Fibroblast of villous mesenchyme (primary cell): ENCODE results near the gene GNAT1. TPM values are rescaled to one million over a fixed set of nuclear protein-coding genes. Genes with fewer than 3 reads are reported as not detected.

Source experiments
- DNase-seq: peaks from one replicate; pipeline ENCODE4 v3.0.0-alpha.2; 2010; ENCODE audit warnings: low read depth
- H3K4me3 ChIP-seq: 2 replicates; pipeline ENCODE4 v1.5.1; 2011; ENCODE audit warnings: low read depth, mild to moderate bottlenecking, low read length
- total RNA-seq: library from RNA; depleted of rRNA; stranded (reverse); fragments of >200 nt; gene quantifications from 2 replicates; pipeline ENCODE4 v1.2.3, GENCODE V29; 2012
- TF ChIP-seq, protein P1 (sequence below): IDR thresholded peaks from 2 replicates; pipeline ENCODE4 v1.5.1; 2012; ENCODE audit warnings: low read depth, mild to moderate bottlenecking, low read length; ENCODE audit not compliant: insufficient read depth

Gene GNAT1
- total RNA-seq, 1 donor: not detected

DNA sequence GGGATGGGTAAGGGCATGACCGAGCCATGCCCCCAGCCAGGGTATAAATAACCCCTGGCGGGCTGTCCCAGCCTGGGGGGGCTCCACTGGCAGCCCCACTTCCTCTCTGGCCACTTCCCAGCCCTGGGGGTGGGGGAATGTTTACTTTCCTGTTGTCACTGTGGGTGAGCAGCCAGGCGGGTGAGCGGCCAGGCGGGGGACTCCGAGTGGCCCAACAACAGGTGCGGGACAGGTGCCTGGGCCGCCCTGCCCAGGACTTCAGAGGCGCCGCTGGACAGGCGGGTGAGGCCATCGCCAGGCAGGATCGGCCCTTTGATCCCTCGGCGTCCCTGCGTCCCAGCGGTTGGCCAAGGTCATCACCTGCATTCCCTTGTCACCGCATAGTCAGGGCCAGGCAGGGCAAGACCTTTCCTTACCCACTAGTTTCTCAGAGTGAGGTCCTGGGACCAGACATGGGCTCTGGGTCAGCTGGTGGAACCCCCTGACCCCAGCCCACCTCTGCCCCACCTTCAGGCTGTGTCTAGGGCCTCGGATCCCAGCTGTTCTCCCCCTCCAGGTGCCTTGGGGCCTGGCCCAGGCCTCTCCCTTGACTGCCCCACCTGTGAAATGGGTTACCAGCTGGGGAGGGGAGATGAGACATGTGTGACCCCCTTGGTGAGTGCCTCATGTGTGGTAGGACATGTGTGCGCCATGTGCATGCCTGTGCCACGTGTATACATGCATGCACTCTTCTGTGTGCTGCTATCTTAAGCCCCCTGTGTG, 19.7 kb upstream of the GNAT1 start:
- no peak for DNase-seq
- TF ChIP-seq, protein P1, sequence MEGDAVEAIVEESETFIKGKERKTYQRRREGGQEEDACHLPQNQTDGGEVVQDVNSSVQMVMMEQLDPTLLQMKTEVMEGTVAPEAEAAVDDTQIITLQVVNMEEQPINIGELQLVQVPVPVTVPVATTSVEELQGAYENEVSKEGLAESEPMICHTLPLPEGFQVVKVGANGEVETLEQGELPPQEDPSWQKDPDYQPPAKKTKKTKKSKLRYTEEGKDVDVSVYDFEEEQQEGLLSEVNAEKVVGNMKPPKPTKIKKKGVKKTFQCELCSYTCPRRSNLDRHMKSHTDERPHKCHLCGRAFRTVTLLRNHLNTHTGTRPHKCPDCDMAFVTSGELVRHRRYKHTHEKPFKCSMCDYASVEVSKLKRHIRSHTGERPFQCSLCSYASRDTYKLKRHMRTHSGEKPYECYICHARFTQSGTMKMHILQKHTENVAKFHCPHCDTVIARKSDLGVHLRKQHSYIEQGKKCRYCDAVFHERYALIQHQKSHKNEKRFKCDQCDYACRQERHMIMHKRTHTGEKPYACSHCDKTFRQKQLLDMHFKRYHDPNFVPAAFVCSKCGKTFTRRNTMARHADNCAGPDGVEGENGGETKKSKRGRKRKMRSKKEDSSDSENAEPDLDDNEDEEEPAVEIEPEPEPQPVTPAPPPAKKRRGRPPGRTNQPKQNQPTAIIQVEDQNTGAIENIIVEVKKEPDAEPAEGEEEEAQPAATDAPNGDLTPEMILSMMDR: no peak
- H3K4me3 ChIP-seq: no peak overlapping the region

DNA sequence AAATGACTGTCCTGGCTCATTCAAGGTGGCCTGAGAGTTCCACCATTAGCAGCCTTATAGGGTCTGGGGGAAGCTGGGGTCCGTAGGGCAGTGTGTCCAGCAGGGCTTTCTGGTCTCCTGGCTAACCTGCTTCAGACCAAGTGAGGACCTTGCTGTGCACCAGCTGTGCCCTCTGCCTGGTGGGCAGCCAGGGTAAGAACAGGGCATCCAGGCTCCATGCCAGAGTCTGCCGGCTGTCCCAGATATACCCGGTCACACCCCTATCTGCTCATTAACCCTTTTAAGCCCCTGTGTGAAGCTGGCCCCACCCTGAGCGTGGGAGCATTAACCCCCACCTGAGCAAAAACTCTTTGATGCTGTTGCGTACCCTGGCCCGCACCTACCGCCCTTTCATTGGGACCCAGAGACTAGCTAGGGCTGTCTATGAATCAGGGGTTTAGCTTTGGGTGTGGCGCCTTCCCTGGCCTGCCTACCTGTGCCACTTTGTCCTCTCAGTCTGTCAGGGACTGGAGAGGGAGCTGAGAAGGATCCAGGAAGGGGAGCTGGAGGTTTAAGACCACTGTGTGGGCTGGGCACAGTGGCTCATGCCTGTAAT, 18.7 kb upstream of the GNAT1 start:
- TF ChIP-seq, protein P1: no peak
- DNase-seq: no peak
- no peak overlapping the region for H3K4me3 ChIP-seq

GRCh38 chr3:50173685-50174516, 17.5 kb upstream of the GNAT1 start:
- DNase-seq: no peak
- no peak overlapping the region for H3K4me3 ChIP-seq
- TF ChIP-seq, protein P1: no peak

DNA sequence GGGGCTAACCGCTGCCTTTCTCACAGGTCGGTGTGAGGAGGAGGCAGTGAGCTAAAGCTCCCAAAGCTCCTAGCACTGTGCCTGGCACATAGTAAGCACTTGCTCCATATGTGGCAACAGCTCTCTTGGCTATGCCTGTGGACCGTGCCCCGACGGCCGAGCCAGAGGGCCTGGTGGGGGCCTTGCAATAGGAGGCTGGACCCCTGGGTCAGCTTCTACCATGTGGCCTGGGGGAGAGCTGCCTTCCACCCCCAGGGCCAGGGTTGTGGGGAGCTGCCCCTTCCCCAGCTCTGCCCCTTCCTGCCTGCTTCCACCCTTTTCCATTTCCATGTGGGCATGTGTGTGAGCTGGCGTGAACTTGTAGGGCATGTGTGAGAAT, 16.9 kb upstream of the GNAT1 start:
- TF ChIP-seq, protein P1: no peak
- H3K4me3 ChIP-seq: no peak overlapping the region
- DNase-seq: no peak

- DNase-seq: no peak
- TF ChIP-seq, protein P1: no peak
- H3K4me3 ChIP-seq: no peak overlapping the region
These were observed 16.4 kb upstream of the GNAT1 start for GRCh38 chr3:50174947-50175524.

- H3K4me3 ChIP-seq: no peak overlapping the region
- no peak for DNase-seq
- TF ChIP-seq, protein P1: no peak
These were observed 14.1 kb upstream of the GNAT1 start for GRCh38 chr3:50177346-50177745.
